Subcutaneous adipose tissue (tissue), 4 donors: ENCODE measurements around the gene CYP1A2. TPM values are rescaled to one million over a fixed set of nuclear protein-coding genes. Genes with fewer than 3 reads are reported as not detected.

Experiments used
- CTCF ChIP-seq: fragments of 450-650 bp; IDR thresholded peaks from one replicate; pipeline ENCODE4 v1.5.1; 2016; ENCODE audit warnings: low read depth, mild to moderate bottlenecking, control low read depth, antibody characterized with exemption, moderate library complexity
- total RNA-seq, 4 donors: library from RNA; depleted of rRNA; stranded (reverse); fragments of >200 nt; gene quantifications; one replicate each; pipeline ENCODE4 v1.1.0, GENCODE V29; 2016

The CYP1A2 gene
- total RNA-seq, 4 donors from 2014 or later, result not detected

DNA sequence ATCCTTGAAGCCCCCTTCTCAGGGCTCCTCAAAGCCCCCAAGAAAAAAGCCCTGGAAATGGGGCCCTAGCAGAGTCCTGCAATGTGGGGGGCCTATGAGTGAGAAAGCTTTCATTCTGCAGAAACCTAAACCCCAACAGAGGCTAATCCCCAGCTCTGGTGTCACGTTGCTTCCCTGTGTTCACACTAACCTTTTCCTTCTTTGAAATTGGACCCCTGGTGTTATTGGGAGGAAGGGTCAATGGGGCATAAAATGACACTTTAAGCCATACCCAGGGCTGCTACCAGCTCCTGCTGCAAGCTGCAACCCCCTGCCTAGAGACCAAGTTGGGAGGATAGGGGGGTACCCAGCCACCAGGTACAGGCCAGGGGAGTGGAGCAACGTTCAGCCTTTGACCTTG lies 2.1 kb downstream of the CYP1A2 start:
- TF ChIP-seq CTCF, result no peak

GRCh38 chr15:74752011-74752410 lies 3.4 kb downstream of the CYP1A2 start:
- no peak for TF ChIP-seq CTCF

- TF ChIP-seq CTCF, result no peak
These were observed 3.9 kb downstream of the CYP1A2 start for GRCh38 chr15:74752531-74752930.

DNA sequence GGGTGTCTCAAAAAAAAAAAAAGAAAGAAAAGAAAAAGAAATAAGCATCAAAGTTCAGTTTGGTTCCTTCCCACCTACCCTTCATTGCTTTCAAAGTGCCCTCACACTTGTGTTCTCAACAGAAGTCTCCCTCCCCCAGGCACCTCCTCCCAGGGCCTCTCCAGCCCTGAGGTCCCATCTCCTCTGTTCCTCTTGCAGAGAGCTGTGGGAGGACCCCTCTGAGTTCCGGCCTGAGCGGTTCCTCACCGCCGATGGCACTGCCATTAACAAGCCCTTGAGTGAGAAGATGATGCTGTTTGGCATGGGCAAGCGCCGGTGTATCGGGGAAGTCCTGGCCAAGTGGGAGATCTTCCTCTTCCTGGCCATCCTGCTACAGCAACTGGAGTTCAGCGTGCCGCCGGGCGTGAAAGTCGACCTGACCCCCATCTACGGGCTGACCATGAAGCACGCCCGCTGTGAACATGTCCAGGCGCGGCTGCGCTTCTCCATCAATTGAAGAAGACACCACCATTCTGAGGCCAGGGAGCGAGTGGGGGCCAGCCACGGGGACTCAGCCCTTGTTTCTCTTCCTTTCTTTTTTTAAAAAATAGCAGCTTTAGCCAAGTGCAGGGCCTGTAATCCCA lies 6.1 kb downstream of the CYP1A2 start:
- TF ChIP-seq CTCF, result no peak

DNA sequence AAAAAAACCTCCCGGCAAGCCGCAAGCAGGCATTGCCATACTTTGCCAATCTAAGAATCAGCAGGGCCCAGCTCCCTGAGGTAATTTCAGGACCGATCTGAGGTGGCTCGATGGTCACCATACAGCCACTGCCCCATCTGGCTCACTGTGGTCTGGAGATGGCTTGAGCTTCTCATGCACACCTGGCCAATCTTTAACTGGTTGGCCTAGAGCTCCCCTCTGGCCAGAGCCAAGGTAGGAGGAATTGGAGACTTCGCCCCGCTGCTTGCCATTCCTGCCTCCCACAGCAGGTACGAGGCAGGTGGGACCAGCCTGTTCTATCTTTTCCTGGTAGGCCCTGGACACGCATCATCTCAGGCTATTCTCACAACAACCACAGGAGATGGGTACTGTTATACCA lies 10.1 kb downstream of the CYP1A2 start:
- no peak for TF ChIP-seq CTCF

DNA sequence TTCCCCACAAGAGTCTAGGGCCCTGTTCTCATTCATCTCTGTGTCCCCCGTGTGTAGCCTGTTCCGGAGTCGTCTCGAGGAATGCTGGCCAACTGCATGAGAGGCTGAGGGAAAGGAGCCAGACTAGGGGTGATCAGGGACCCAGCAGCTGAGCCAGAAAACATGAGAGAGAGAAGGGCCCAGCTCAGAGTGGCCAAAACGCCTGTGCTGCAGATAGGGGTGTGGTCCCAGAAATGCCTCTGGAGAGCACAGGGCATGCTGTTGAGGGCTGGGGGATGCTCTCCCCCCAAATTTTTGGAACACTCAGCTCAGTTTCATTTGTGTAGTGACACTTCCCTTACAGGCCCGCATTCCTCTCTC lies 14.1 kb downstream of the CYP1A2 start:
- TF ChIP-seq CTCF, result no peak

- no peak for TF ChIP-seq CTCF
These were observed 14.8 kb downstream of the CYP1A2 start for GRCh38 chr15:74763416-74763815.
